ENCODE measurements around the gene KMO. TPM values are rescaled to one million over a fixed set of nuclear protein-coding genes. Genes with fewer than 3 reads are reported as not detected.

Gene KMO
- total and polyA plus RNA-seq, 5 donors from 2014 or later: 0.03 to 2.2 TPM; not detected in 3

DNA sequence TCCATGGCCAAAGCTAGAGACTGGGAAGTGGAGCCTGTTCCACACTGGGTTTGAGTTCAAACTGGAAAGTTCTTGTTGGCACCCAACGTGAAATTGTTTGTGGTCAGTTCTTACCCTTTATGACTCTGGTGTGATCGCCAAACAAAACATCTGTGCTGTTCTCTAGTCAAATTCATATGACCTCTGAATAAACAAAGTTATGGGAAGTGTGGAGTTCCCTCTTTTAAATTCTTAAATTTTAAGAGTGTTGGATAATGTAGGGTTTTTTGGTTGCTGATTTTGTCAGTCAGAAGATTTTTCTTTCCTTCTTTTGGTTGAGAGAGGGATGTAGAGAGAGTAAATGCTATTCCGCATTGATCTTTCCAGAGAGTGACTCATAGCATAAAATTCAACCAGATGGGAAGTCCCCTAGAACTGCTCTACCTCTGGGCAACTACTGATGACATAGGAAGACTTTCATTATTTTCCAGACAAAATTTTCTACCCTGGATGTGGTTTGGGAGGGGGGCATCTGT lies 71.6 kb downstream of the KMO start:
- no peaks in the 10 kb centered on the region for H3K4me1 ChIP-seq (ENCODE audit: control insufficient read depth, insufficient read depth, low read length, poor library complexity, severe bottlenecking)
- H3K36me3 ChIP-seq (ENCODE audit: control insufficient read depth, insufficient read depth, low read length): no peaks in the 10 kb centered on the region
- Mint-ChIP-seq H3K4me3 (no peak overlapping the region), H3K36me3 (peaks cover 27% of the 10 kb centered on the region), H3K4me1 (peaks cover 0 to 6% (median 0%) of the 10 kb centered on the region in 4 donors), H3K27me3 (no peaks in the 10 kb centered on the region), H3K27ac (no peak overlapping the region), H3K9me3 (no peaks in the 10 kb centered on the region)
- no peak overlapping the region for H3K4me3 ChIP-seq (ENCODE audit: low read depth, low read length)
- no peaks in the 10 kb centered on the region for H3K27me3 ChIP-seq (ENCODE audit: control insufficient read depth, insufficient read depth, low read length)
- no peak overlapping the region for H3K27ac ChIP-seq (ENCODE audit: insufficient read depth, low read length, poor library complexity, severe bottlenecking)
- no peaks in the 10 kb centered on the region for H3K9me3 ChIP-seq (ENCODE audit: control insufficient read depth in 2 of 2, low read length in 2 of 2)
- ATAC-seq (ENCODE audit: low read depth in 2 of 2) (no peak), DNase-seq (no peak)

DNA sequence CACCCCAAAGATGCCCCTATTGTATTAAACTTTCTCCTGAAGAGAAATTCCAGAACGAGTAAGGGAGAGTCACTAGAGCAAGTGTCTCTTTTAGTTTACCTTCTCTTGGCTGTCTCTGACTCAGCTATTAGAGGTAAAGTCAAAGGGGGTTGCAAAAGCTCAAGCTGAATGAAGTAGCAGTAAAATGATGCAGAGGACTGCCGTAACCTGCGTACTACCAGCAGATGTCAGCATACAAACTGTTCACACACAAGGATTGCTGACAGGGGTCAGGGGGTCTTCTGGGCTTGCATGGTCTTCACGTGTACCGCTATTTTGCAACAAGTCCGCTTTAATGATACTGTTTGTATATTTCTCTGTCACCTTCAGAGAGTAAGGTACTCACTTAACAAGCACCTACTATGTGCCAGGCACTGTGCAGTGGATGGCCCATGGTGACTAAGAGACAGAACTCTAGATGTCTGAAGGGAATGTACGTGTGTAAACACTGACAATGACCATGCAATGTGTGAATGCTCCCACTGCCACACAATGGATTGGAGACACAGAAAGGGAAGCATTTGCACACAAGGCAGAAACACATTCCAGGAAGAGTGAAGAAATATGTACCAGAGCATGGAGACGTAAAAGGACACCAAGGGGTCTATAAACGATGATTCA lies 73.1 kb downstream of the KMO start:
- Histone ChIP-seq H3K4me3 (ENCODE audit: low read depth, low read length) (no peak overlapping the region), H3K4me1 (ENCODE audit: control insufficient read depth, insufficient read depth, low read length, poor library complexity, severe bottlenecking) (no peaks in the 10 kb centered on the region), H3K9me3 (ENCODE audit: control insufficient read depth in 2 of 2, low read length in 2 of 2) (no peaks in the 10 kb centered on the region), H3K27ac (ENCODE audit: insufficient read depth, low read length, poor library complexity, severe bottlenecking) (no peak overlapping the region), H3K36me3 (ENCODE audit: control insufficient read depth, insufficient read depth, low read length) (no peaks in the 10 kb centered on the region), H3K27me3 (ENCODE audit: control insufficient read depth, insufficient read depth, low read length) (no peaks in the 10 kb centered on the region)
- H3K36me3 Mint-ChIP-seq: peaks cover 27% of the 10 kb centered on the region
- ATAC-seq (ENCODE audit: low read depth in 2 of 2): no peak
- H3K27me3 Mint-ChIP-seq: no peaks in the 10 kb centered on the region
- no peaks in the 10 kb centered on the region for H3K9me3 Mint-ChIP-seq
- DNase-seq: no peak
- H3K4me1 Mint-ChIP-seq: peaks cover 0 to 6% (median 0%) of the 10 kb centered on the region in 4 donors
- no peak overlapping the region for H3K4me3 Mint-ChIP-seq
- no peak overlapping the region for H3K27ac Mint-ChIP-seq

DNA sequence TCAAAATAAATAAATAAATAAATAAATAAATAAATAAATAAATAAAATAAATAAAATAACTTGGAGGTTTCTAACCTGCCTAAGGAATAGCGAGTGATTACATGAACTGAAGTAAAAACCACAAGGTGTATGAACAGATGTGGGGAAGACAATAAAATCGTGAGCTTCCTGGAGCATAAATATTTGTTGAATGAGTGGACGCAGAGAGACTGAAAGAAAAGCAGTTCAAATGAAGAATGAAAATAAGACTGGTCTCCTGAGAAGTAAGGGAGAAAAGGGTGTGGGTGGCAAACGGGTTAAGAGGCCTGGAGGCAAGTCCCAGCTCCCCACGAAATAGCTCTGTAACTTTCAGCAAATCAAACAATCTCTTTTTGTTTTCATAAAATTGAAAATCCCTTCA lies 74.4 kb downstream of the KMO start:
- no peaks in the 10 kb centered on the region for H3K9me3 ChIP-seq (ENCODE audit: control insufficient read depth in 2 of 2, low read length in 2 of 2)
- H3K27ac Mint-ChIP-seq: no peak overlapping the region
- no peak for DNase-seq
- H3K27me3 Mint-ChIP-seq: no peaks in the 10 kb centered on the region
- no peaks in the 10 kb centered on the region for H3K9me3 Mint-ChIP-seq
- no peak for ATAC-seq (ENCODE audit: low read depth in 2 of 2)
- H3K4me3 Mint-ChIP-seq: no peak overlapping the region
- no peaks in the 10 kb centered on the region for H3K4me1 Mint-ChIP-seq
- H3K4me3 ChIP-seq (ENCODE audit: low read depth, low read length): no peak overlapping the region
- H3K36me3 ChIP-seq (ENCODE audit: control insufficient read depth, insufficient read depth, low read length): no peaks in the 10 kb centered on the region
- no peaks in the 10 kb centered on the region for H3K4me1 ChIP-seq (ENCODE audit: control insufficient read depth, insufficient read depth, low read length, poor library complexity, severe bottlenecking)
- H3K27me3 ChIP-seq (ENCODE audit: control insufficient read depth, insufficient read depth, low read length): no peaks in the 10 kb centered on the region
- peaks cover 19% of the 10 kb centered on the region for H3K36me3 Mint-ChIP-seq
- H3K27ac ChIP-seq (ENCODE audit: insufficient read depth, low read length, poor library complexity, severe bottlenecking): no peak overlapping the region

DNA sequence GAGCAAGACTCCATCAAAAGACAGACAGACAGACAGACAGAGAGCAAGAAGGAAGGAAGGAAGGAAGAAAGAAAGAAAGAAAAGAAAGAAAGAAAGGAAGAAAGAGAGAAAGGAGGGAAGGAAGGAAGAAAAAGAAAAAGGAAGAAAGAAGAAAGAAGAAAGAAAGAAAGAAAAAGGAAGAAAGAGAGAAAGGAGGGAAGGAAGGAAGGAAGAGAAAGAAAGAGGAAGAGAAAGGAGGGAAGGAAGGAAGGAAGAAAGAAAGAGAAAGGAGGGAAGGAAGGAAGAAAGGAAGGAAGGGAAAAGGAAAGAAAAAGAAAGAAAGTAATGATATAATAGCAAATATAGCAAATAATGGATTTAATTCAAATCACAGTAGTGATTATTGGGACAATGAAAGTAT lies 75.3 kb downstream of the KMO start:
- no peak overlapping the region for H3K4me3 Mint-ChIP-seq
- H3K27me3 ChIP-seq (ENCODE audit: control insufficient read depth, insufficient read depth, low read length): no peaks in the 10 kb centered on the region
- no peaks in the 10 kb centered on the region for H3K9me3 Mint-ChIP-seq
- DNase-seq (no peak), ATAC-seq (ENCODE audit: low read depth in 2 of 2) (no peak)
- no peak overlapping the region for H3K27ac ChIP-seq (ENCODE audit: insufficient read depth, low read length, poor library complexity, severe bottlenecking)
- H3K4me3 ChIP-seq (ENCODE audit: low read depth, low read length): no peak overlapping the region
- peaks cover 11% of the 10 kb centered on the region for H3K36me3 Mint-ChIP-seq
- no peaks in the 10 kb centered on the region for H3K27me3 Mint-ChIP-seq
- H3K27ac Mint-ChIP-seq: no peak overlapping the region
- no peaks in the 10 kb centered on the region for H3K4me1 ChIP-seq (ENCODE audit: control insufficient read depth, insufficient read depth, low read length, poor library complexity, severe bottlenecking)
- H3K9me3 ChIP-seq (ENCODE audit: control insufficient read depth in 2 of 2, low read length in 2 of 2): no peaks in the 10 kb centered on the region
- H3K4me1 Mint-ChIP-seq: no peaks in the 10 kb centered on the region
- H3K36me3 ChIP-seq (ENCODE audit: control insufficient read depth, insufficient read depth, low read length): no peaks in the 10 kb centered on the region

DNA sequence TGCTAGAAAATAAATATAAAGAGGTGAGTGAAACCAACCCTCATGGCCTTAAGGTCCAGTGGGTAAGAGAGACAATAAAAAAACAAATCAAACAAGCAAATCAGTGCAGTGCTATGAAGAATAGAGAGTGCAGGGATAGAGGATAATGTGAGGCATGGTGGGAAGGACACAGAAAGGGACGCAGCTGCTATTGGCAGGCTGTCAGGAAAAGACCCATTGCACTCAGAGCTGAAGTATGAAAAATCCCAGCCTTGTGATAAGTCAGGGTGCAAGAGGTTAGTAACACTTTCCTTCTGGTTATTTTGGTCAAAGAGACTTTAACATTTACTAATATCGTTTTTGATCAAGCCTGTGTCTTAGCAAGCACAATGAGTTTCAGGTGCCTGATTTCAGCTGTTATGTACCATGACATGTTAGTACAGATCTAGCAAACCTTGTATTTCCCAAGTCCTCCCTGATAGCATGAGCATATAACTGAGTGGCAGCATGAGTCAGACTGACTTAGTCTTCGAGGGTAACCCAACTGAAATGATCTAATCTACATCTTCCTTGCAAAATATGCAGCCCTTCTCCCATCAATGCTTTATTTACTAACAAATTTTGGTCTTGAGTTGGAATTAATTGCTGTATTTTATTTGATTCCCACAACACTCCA lies 76.3 kb downstream of the KMO start:
- H3K36me3 Mint-ChIP-seq: peaks cover under 1% of the 10 kb centered on the region
- no peak for ATAC-seq (ENCODE audit: low read depth in 2 of 2)
- Histone ChIP-seq H3K4me1 (ENCODE audit: control insufficient read depth, insufficient read depth, low read length, poor library complexity, severe bottlenecking) (no peaks in the 10 kb centered on the region), H3K27me3 (ENCODE audit: control insufficient read depth, insufficient read depth, low read length) (no peaks in the 10 kb centered on the region), H3K4me3 (ENCODE audit: low read depth, low read length) (no peak overlapping the region), H3K27ac (ENCODE audit: insufficient read depth, low read length, poor library complexity, severe bottlenecking) (no peak overlapping the region), H3K9me3 (ENCODE audit: control insufficient read depth in 2 of 2, low read length in 2 of 2) (no peaks in the 10 kb centered on the region), H3K36me3 (ENCODE audit: control insufficient read depth, insufficient read depth, low read length) (no peaks in the 10 kb centered on the region)
- H3K27me3 Mint-ChIP-seq: no peaks in the 10 kb centered on the region
- H3K4me1 Mint-ChIP-seq: no peaks in the 10 kb centered on the region
- no peak overlapping the region for H3K27ac Mint-ChIP-seq
- DNase-seq: no peak
- H3K4me3 Mint-ChIP-seq: no peak overlapping the region
- no peaks in the 10 kb centered on the region for H3K9me3 Mint-ChIP-seq

DNA sequence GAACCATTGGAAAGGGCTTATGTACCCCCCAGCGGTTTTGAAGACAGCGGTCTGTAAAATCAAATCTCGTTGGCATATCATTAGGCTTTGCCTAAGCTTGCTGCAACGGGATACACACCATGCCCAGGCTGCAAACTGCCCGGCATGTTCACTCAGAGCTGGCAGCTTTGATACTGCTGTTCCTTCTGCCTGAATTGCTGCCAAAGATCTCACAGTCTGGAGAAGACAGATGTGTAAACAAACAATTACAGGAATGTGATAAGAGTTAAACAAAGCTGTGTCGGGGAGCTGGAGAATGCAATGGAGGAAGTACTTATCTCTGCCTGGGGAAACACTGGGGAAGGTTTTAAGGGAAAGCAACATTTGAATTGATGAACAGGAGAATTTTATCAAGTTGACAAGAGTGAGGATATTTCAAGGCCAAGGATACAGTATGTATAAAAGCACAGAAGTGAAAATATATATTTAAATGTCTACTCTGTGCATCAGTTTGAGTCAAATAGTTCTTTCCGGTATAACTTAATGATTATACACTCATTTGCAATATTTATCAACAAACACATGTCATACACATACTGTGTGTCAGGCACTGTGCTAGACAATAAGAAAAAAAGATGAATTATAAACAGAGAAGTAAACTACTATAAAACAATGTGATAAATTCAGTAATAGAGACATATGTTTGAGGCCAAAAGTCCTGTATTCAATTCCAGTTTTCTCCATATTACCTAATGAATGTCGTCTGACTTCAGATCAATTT lies 78.1 kb downstream of the KMO start:
- Mint-ChIP-seq H3K4me3 (no peak overlapping the region), H3K27ac (no peak overlapping the region), H3K4me1 (no peaks in the 10 kb centered on the region), H3K9me3 (no peaks in the 10 kb centered on the region), H3K27me3 (no peaks in the 10 kb centered on the region), H3K36me3 (no peaks in the 10 kb centered on the region)
- H3K36me3 ChIP-seq (ENCODE audit: control insufficient read depth, insufficient read depth, low read length): no peaks in the 10 kb centered on the region
- no peaks in the 10 kb centered on the region for H3K9me3 ChIP-seq (ENCODE audit: control insufficient read depth in 2 of 2, low read length in 2 of 2)
- H3K4me3 ChIP-seq (ENCODE audit: low read depth, low read length): no peak overlapping the region
- H3K27me3 ChIP-seq (ENCODE audit: control insufficient read depth, insufficient read depth, low read length): no peaks in the 10 kb centered on the region
- H3K4me1 ChIP-seq (ENCODE audit: control insufficient read depth, insufficient read depth, low read length, poor library complexity, severe bottlenecking): no peaks in the 10 kb centered on the region
- ATAC-seq (ENCODE audit: low read depth in 2 of 2) (no peak), DNase-seq (no peak)
- H3K27ac ChIP-seq (ENCODE audit: insufficient read depth, low read length, poor library complexity, severe bottlenecking): no peak overlapping the region

DNA sequence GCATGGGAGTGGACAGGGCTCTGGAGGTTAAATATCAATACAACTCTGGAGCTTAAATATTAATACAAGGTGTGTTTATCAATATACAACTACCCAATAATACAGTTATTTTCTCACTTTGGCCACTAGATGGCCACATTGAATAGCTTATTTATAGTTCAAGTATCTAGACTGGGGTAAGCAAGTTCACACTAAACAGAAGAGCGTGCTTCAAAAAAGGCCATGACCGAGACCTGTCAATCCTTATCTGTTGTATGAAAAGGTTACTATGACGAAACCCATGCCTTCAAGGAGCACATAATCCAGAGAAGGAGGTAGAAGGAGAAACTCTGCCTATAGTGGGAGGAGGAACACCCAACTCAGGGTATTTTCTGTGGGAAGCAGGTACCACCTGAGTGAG lies 78.9 kb downstream of the KMO start:
- no peaks in the 10 kb centered on the region for H3K4me1 Mint-ChIP-seq
- H3K27me3 Mint-ChIP-seq: no peaks in the 10 kb centered on the region
- no peak overlapping the region for H3K27ac Mint-ChIP-seq
- no peaks in the 10 kb centered on the region for H3K27me3 ChIP-seq (ENCODE audit: control insufficient read depth, insufficient read depth, low read length)
- no peaks in the 10 kb centered on the region for H3K36me3 ChIP-seq (ENCODE audit: control insufficient read depth, insufficient read depth, low read length)
- H3K4me1 ChIP-seq (ENCODE audit: control insufficient read depth, insufficient read depth, low read length, poor library complexity, severe bottlenecking): no peaks in the 10 kb centered on the region
- no peaks in the 10 kb centered on the region for H3K9me3 Mint-ChIP-seq
- ATAC-seq (ENCODE audit: low read depth in 2 of 2) (peak; percentile 75 to 77), DNase-seq (peak in 2 of 3 donors; percentile 67 to 77)
- no peaks in the 10 kb centered on the region for H3K36me3 Mint-ChIP-seq
- H3K4me3 ChIP-seq (ENCODE audit: low read depth, low read length): no peak overlapping the region
- H3K9me3 ChIP-seq (ENCODE audit: control insufficient read depth in 2 of 2, low read length in 2 of 2): no peaks in the 10 kb centered on the region
- no peak overlapping the region for H3K4me3 Mint-ChIP-seq
- H3K27ac ChIP-seq (ENCODE audit: insufficient read depth, low read length, poor library complexity, severe bottlenecking): no peak overlapping the region

Data from CD4-positive, CD25-positive, alpha-beta regulatory T cell (primary cell).